Natural killer cell (primary cell): ENCODE measurements around the gene ANKRD44. TPM values are rescaled to one million over a fixed set of nuclear protein-coding genes. Genes with fewer than 3 reads are reported as not detected.

ENCODE experiments used
- ATAC-seq, 3 donors: fragments of 150-1000 bp in 2 of 3; fragments of 200-7000 bp in 1 of 3; cut with Tn5 transposase; 1 replicate in 1 of 3; 2 replicates in 2 of 3; pipeline ENCODE4 v1.10.0; 2021; ENCODE audit warnings: mild to moderate bottlenecking in 2 of 3, moderate library complexity in 2 of 3
- DNase-seq, 2 donors: peaks; one replicate each; pipeline versions ENCODE4 v3.0.0 to v3.0.0-alpha.2; 2013 to 2021; ENCODE audit warnings: mixed read lengths in 1 of 2
- H3K27ac ChIP-seq: one replicate; pipeline ENCODE4 v1.5.1; 2013; ENCODE audit warnings: mild to moderate bottlenecking, low read length
- H3K27me3 ChIP-seq: one replicate; pipeline ENCODE4 v1.6.1; 2013; ENCODE audit warnings: low read length; ENCODE audit not compliant: control insufficient read depth, insufficient read depth
- H3K36me3 ChIP-seq: one replicate; pipeline ENCODE4 v1.6.1; 2013; ENCODE audit warnings: low read length; ENCODE audit not compliant: control insufficient read depth, insufficient read depth
- H3K4me1 ChIP-seq: one replicate; pipeline ENCODE4 v1.6.1; 2013; ENCODE audit warnings: low read length; ENCODE audit not compliant: control insufficient read depth, insufficient read depth
- H3K4me3 ChIP-seq: one replicate; pipeline ENCODE4 v1.5.1; 2013; ENCODE audit warnings: low read length
- H3K9me3 ChIP-seq: one replicate; pipeline ENCODE4 v1.6.1; 2013; ENCODE audit warnings: low read length; ENCODE audit not compliant: control insufficient read depth, insufficient read depth
- H3K27ac Mint-ChIP-seq, 2 donors: one replicate each; pipeline ENCODE4 v1.8.0; 2022; ENCODE audit warnings: mild to moderate bottlenecking in 2 of 2, mixed read lengths in 2 of 2, moderate library complexity in 1 of 2
- H3K27me3 Mint-ChIP-seq, 2 donors: one replicate each; pipeline ENCODE4 v1.8.0; 2022; ENCODE audit warnings: low read depth in 2 of 2, mixed read lengths in 2 of 2
- H3K36me3 Mint-ChIP-seq: one replicate; pipeline ENCODE4 v1.8.0; 2022; ENCODE audit warnings: mixed read lengths
- H3K4me1 Mint-ChIP-seq, 2 donors: one replicate each; pipeline ENCODE4 v1.8.0; 2022; ENCODE audit warnings: mixed read lengths in 2 of 2
- H3K4me3 Mint-ChIP-seq: one replicate; pipeline ENCODE4 v1.8.0; 2022; ENCODE audit warnings: mild to moderate bottlenecking, moderate library complexity, mixed read lengths
- H3K9me3 Mint-ChIP-seq, 2 donors: one replicate each; pipeline ENCODE4 v1.8.0; 2022; ENCODE audit warnings: mixed read lengths in 2 of 2
- WGBS: methylation state at CpG from one replicate; pipeline ENCODE4 v1.1.7; 2013; ENCODE audit warnings: missing lambda C conversion rate; ENCODE audit not compliant: insufficient coverage; 5-methylcytosine and 5-hydroxymethylcytosine counted together
- intact Hi-C: fragments of 100-400 bp; cut with micrococcal nuclease; formaldehyde crosslinking; loops from one replicate; pipeline ENCODE4 v1.14.2; 2022
- total RNA-seq, 4 donors: library from RNA; stranded (reverse); fragments of 120-200 nt in 1 of 4; gene quantifications; one replicate each; pipeline versions ENCODE4 v1.2.3 to v1.2.4, GENCODE V29; 2013 to 2022
- TF ChIP-seq, protein P1 (sequence below): fragments of 200-600 bp; IDR thresholded peaks from one replicate; pipeline ENCODE4 v1.8.0; 2022; ENCODE audit warnings: antibody characterized with exemption

ANKRD44 gene
- total RNA-seq: 100 to 1,000 TPM; 252 to 376 (median 311) TPM
- total RNA-seq (2013): 386 TPM

DNA sequence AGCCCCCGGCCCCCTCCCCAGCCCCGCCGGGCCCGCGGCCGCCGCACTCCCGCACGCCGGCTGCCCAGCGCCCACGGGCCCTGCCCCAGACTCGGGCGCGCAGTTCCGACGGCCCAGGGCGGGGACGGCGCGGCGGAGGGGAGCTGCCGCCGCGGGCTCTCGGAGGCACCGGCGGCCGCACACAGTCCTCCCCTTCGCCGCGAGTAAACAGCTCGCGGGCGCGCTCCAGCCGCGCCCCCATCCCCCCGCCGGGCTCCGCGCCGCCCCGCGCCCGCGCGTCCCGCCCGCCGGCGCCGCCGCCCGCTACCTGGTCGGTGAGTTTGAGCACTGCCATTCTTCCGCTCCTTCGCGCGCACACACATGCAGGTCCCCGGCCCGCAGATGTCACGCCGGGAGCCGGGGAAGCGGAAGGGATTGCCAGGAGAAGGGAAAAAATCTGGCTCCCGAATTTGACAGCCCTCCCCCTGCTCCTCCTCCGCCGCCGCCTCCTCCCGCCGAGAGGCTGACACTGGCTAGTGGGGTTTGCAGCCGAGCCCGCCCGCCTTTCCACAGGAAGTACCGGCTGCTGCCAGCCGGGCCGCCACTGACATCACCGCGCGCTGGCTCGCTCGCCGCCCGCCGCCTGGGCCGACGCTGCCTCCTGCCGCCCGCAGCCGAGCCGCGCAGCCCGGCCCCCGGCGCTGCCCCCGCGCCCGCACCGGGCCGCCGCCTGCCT is at the start of gene ANKRD44:
Gene ANKRD44 (minus strand): TSS at position 510 of the 715 bp plus-strand sequence. CDS start 176 bp downstream, at position 334.
- no peaks in the 10 kb centered on the region for H3K9me3 Mint-ChIP-seq
- H3K4me1 ChIP-seq: peaks cover 30% of the 10 kb centered on the region
- H3K27me3 Mint-ChIP-seq: no peaks in the 10 kb centered on the region
- ATAC-seq: peak; percentile 76 to 89 (median 86)
- under 1% methylated on average over 102 of the region's 102 CpGs for WGBS
- TF ChIP-seq, protein P1, sequence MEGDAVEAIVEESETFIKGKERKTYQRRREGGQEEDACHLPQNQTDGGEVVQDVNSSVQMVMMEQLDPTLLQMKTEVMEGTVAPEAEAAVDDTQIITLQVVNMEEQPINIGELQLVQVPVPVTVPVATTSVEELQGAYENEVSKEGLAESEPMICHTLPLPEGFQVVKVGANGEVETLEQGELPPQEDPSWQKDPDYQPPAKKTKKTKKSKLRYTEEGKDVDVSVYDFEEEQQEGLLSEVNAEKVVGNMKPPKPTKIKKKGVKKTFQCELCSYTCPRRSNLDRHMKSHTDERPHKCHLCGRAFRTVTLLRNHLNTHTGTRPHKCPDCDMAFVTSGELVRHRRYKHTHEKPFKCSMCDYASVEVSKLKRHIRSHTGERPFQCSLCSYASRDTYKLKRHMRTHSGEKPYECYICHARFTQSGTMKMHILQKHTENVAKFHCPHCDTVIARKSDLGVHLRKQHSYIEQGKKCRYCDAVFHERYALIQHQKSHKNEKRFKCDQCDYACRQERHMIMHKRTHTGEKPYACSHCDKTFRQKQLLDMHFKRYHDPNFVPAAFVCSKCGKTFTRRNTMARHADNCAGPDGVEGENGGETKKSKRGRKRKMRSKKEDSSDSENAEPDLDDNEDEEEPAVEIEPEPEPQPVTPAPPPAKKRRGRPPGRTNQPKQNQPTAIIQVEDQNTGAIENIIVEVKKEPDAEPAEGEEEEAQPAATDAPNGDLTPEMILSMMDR: peak; percentile 9
- H3K36me3 ChIP-seq: peaks cover 2% of the 10 kb centered on the region
- H3K9me3 ChIP-seq: no peaks in the 10 kb centered on the region
- intact Hi-C loops: loop anchor here (1.0 to 2.0 kb wide), 2 partner anchors 119 to 198 kb away; no protein-coding TSS in a partner anchor
- H3K27me3 ChIP-seq: no peaks in the 10 kb centered on the region
- H3K4me3 ChIP-seq: peak within 1 kb of the TSS; percentile 95
- H3K27ac ChIP-seq: peak within 1 kb of the TSS; percentile 98
- DNase-seq: peak; percentile 89 to 93
- peaks cover 49 to 56% of the 10 kb centered on the region in 2 donors for H3K4me1 Mint-ChIP-seq
- peak within 1 kb of the TSS; percentile 94 to 97 for H3K27ac Mint-ChIP-seq
- H3K4me3 Mint-ChIP-seq: peak within 1 kb of the TSS; percentile 96
- H3K36me3 Mint-ChIP-seq: no peaks in the 10 kb centered on the region

DNA sequence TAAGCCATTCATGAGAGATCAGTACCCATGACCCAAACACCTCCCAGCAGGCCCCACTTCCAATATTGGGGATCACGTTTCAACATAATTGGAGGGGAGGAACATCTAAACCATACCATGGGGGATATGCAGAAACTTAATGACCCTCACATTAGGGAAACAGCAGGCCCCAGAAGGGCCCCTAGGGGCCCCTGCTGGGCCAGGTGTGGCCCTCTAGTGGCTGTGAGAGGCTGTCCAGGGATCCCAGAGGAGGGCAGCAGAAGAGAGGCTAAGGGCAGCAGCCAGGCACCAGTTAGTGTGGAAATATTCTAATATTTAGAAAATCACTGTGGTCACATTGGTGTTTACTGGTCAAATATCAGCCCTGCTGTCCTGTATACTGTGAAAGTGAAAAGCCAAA is 49.3 kb upstream of the ANKRD44 start:
- peak in 1 of 2 donors; percentile 26 for DNase-seq
- Histone ChIP-seq H3K27ac (no peak overlapping the region), H3K27me3 (no peaks in the 10 kb centered on the region), H3K36me3 (no peaks in the 10 kb centered on the region), H3K4me3 (no peak overlapping the region), H3K9me3 (no peaks in the 10 kb centered on the region), H3K4me1 (no peaks in the 10 kb centered on the region)
- TF ChIP-seq, protein P1: no peak
- Mint-ChIP-seq H3K36me3 (no peaks in the 10 kb centered on the region), H3K27me3 (no peaks in the 10 kb centered on the region), H3K27ac (no peak overlapping the region), H3K9me3 (no peaks in the 10 kb centered on the region), H3K4me3 (no peak overlapping the region), H3K4me1 (no peaks in the 10 kb centered on the region)
- intact Hi-C loops: no loop called here
- ATAC-seq: peak in 1 of 3 donors; percentile 43
- 100% methylated on average over 1 of the region's 1 CpG for WGBS

DNA sequence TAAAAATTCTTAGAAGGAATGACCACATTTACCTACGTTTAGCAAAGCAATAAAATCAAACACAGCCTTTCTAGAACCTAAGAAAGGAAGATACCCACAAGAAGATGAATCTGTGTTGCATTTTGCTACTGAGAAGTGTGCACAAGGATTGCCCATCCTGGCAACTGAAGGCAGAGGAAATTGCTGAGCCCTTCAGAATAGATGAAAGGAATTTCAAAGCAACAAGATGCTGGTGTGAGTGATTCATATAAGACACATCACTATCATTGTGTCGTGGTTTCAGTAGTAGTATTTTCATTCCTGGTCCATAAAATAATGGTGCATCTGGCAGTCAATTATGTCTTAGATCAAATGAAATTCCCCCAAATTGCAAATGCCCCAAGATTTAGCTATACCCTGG is 48.4 kb upstream of the ANKRD44 start:
- Mint-ChIP-seq H3K4me1 (no peaks in the 10 kb centered on the region), H3K27ac (no peak overlapping the region), H3K9me3 (no peaks in the 10 kb centered on the region), H3K27me3 (no peaks in the 10 kb centered on the region), H3K36me3 (no peaks in the 10 kb centered on the region), H3K4me3 (no peak overlapping the region)
- no peaks in the 10 kb centered on the region for H3K4me1 ChIP-seq
- WGBS: no CpG with 5 or more reads among the region's 2 CpGs
- no peaks in the 10 kb centered on the region for H3K27me3 ChIP-seq
- DNase-seq: peak in 1 of 2 donors; percentile 29
- H3K9me3 ChIP-seq: no peaks in the 10 kb centered on the region
- no peak for ATAC-seq
- TF ChIP-seq, protein P1: no peak
- intact Hi-C loops: no loop called here
- no peak overlapping the region for H3K4me3 ChIP-seq
- no peaks in the 10 kb centered on the region for H3K36me3 ChIP-seq
- no peak overlapping the region for H3K27ac ChIP-seq
